NCI-H524 treated with DMSO at 0.1 percent for 48 hours (cell line): ENCODE measurements around the gene TBC1D3G.
"Not testable (repeated sequence)": the region's sequence is repeated elsewhere in the genome, so short reads cannot be mapped to it uniquely, and the experiment has no call there.

ENCODE experiments used
- DNase-seq: peaks from one replicate; lab custom pipeline; 2025; lab: John Stamatoyannopoulos, UW

Gene TBC1D3G

DNA sequence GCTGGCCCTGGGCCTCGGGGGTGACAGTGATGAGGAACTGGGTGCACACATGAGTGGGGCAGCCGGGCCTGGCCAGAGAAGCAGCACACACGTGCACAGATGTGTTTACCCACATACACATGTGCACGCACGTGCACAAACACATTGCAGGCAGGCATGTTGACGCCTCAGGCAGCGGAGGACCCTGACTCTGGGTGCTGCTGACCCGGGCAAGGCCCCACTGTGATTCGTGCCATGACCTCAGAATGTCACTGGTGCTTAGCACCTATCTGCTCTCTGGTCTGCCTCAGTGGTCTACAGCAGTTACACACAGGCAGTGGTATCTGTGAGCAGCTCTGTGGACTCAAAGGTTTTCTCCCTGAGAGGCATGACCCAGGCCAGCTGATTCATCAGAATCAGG is at the start of gene TBC1D3G:
Gene TBC1D3G, plus strand, starts transcription at position 301 of the 400 bp plus-strand sequence. CDS start 1,528 bp downstream, outside the sequence.
- not testable (repeated sequence) for DNase-seq

DNA sequence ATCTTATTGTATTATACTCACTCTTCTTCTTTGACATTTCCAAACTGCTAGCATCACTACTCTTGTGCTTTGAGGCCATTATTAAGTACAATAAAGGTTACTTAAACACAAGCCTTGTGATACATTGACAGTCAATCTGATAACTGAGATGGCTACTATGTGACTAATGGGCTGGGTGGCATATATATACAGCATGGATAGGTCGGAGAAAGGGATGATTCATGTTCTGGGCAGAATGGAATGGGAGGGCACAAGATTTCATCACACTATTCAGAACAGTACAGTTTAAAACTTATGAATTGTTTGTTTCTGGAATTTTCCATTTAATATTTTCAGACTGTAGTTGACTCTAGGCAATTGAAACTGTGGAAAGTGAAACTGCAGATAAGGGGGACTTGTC is 40.4 kb upstream of the TBC1D3G start:
- DNase-seq, result not testable (repeated sequence)

DNA sequence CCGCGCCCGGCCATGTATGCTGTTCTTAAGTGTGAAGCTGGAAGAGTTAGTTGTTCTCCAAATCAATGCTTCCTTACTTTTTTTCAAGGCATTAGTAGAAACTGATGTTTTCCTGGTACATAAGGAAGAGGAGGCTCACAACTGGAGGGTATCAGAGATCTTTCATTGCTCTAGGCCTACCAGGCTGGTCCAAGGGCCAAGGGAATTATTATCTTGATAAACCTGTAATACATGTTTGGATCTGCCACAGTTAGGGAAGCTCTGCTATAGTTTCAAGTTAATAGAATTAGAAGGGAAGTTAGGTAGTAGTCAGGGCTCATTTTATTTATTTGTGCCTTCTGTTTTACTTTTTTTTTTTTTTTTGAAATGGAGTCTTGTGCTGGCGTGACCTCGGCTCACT is 39.5 kb upstream of the TBC1D3G start:
- not testable (repeated sequence) for DNase-seq

DNA sequence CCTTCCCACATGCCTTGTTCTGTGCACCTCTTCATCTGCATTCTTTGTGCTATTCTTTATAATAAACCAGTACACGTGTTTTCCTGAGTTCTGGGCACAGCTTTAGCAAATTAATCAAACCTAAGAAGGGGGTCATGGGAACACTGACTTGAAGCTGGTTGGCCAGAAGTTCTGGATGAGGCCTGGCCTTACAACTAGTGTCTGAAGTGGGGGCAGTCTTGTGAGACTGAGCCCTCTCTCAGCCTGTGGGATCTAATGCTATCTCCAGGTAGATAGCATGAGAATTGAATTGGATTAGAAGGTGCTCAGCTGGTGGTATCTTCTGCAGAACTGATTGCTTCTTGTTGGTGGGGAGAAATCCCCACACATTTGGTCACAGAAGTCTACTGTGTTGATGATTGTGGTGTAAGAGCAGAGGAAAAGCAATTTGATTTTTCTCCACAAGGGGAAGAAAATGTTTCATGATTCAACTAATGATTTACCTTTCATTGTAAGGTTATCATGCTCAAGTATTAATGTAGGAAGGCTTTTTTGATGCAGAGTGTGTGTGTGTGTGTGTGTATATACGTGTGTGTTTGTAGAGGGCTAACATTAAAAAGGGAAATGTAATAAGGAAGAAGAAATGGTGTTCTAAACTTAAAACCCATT is 33.6 kb upstream of the TBC1D3G start:
- DNase-seq, result not testable (repeated sequence)

DNA sequence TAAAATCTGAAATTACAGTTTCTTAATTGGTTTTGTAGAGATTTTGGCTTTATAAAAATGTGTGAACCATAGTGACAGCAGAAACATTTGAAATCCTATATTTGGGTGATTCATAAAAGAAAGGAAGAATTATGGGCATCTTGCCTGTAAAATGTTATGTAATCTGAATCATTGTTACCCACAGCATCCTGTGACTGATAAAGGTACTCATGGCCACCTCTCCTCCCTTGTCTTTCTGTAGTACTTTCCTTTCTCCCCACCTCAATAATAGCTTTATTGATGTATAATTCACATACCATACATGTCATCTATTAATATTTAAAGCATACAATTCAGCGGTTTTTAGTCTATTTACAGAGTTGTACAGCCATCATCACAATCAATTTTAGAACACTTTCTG is 28.5 kb upstream of the TBC1D3G start:
- DNase-seq, result not testable (repeated sequence)

DNA sequence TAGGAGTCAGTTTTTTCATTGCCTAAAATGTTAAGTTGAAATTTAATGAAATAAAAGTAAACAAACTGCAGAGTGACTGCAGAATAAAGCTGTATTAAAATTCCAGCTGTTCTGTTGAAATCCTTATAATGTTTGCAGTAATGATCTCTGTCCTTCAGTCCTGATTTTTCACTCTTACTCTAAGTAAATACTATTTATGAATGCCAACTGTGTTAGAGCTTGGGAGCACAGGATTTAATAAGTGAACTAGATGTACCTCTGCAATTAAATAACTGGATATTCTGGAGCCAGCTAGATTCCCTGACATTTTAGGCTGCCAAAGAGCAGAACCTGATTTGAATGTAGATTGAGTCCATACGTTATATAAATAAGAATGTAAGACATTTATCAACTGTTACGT is 7.9 kb upstream of the TBC1D3G start:
- not testable (repeated sequence) for DNase-seq

DNA sequence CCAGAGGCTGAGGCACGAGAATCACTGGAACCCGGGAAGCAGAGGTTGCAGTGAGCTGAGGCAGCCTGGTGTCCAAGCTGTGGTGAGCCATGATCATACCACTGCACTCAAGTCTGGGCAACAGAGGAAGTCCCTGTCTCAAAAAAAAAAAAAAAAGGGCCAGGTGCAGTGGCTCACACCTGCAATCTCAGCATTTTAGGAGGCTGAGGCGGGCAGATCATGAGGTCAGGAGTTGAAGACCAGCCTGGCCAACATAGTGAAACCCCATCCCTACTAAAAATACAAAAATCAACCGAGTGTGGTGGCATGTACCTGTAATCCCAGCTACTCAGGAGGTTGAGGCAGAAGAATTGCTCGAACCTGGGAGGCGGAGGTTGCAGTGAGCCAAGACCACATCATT is 38.8 kb downstream of the TBC1D3G start:
- DNase-seq, result not testable (repeated sequence)

DNA sequence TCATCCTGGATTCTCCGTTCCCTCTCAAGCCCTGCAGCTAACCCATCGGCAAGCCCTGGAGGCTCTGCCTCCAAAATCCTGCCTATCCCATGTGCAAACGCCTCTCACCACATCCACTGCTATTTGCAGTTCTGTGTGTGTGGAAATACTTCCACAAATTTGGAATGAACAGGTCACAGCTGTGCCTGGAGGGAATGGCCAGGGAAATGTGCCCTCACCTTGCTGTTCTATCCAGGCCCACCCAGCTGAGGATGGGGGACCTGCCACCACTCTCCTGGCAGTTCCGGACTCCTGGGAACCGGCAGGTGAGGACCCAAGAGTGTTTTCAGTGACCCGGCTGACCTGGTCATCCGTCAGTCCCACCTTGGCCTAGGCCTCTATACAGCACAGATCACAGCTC is 52.3 kb downstream of the TBC1D3G start:
- DNase-seq, result not testable (repeated sequence)
